SK-N-SH (cell line): ENCODE measurements around the gene SDK1.

Source experiments
- CTCF ChIP-seq: fragments of 200-600 bp; sonication (generic); IDR thresholded peaks from 2 replicates; pipeline ENCODE4 v1.6.1; 2017; ENCODE audit warnings: antibody characterized with exemption, mild to moderate bottlenecking, moderate library complexity
- EP300 ChIP-seq, 2 experiments: IDR thresholded peaks; 2 replicates each; pipeline versions ENCODE4 v1.4.0 to v1.6.1; 2012; ENCODE audit warnings: borderline replicate concordance in 1 of 2, low read depth in 1 of 2, low read length in 1 of 2
- RXRA ChIP-seq: IDR thresholded peaks from 2 replicates; pipeline ENCODE4 v1.4.0; 2012; ENCODE audit warnings: low read depth, mild to moderate bottlenecking, borderline replicate concordance
- SMC3 ChIP-seq: IDR thresholded peaks from 2 replicates; pipeline ENCODE4 v1.6.1; 2012; ENCODE audit warnings: low read depth, low read length, improper control_type of control experiment
- USF1 ChIP-seq: IDR thresholded peaks from 2 replicates; pipeline ENCODE4 v1.4.0; 2012; ENCODE audit warnings: low read depth, borderline replicate concordance

GRCh38 chr7:3434611-3435010, 133.6 kb downstream of the SDK1 start:
- TF ChIP-seq USF1 (no peak), CTCF (no peak), RXRA (no peak), EP300 (IDR thresholded peaks at IDR 0.05; ENCODE audit: borderline replicate concordance in 1 of 2, low read depth in 1 of 2, low read length in 1 of 2) (no peak), SMC3 (no peak)
